ENCODE data around the gene KCNMA1. TPM values are rescaled to one million over a fixed set of nuclear protein-coding genes. Genes with fewer than 3 reads are reported as not detected.

The KCNMA1 gene
- total and polyA plus RNA-seq, 10 of the 15 experiments (the other 5 are each of a cell fraction or from before 2014, with no cell fraction given) = 8.5 to 77.0 (median 21.3) TPM

DNA sequence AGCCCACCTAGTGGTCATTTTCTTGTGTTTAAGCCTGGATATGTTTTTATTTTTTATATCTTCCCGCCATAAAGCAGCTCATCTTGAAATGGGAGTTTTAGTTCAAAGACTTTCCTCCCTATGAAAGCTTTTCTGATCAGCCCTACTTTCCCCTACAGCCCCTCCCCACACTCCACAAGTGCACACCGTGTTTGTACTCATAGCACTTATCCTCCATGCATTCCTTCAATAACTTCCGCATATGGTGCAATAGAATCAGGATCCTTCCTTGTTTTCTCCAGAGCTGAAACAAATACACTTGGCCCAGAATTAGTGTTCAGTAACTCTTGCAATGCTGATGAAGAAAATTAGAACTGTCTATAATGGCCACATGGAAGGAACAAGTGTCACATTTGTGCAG is 235.9 kb downstream of the KCNMA1 start (continued):
- TF ChIP-seq, protein P1, sequence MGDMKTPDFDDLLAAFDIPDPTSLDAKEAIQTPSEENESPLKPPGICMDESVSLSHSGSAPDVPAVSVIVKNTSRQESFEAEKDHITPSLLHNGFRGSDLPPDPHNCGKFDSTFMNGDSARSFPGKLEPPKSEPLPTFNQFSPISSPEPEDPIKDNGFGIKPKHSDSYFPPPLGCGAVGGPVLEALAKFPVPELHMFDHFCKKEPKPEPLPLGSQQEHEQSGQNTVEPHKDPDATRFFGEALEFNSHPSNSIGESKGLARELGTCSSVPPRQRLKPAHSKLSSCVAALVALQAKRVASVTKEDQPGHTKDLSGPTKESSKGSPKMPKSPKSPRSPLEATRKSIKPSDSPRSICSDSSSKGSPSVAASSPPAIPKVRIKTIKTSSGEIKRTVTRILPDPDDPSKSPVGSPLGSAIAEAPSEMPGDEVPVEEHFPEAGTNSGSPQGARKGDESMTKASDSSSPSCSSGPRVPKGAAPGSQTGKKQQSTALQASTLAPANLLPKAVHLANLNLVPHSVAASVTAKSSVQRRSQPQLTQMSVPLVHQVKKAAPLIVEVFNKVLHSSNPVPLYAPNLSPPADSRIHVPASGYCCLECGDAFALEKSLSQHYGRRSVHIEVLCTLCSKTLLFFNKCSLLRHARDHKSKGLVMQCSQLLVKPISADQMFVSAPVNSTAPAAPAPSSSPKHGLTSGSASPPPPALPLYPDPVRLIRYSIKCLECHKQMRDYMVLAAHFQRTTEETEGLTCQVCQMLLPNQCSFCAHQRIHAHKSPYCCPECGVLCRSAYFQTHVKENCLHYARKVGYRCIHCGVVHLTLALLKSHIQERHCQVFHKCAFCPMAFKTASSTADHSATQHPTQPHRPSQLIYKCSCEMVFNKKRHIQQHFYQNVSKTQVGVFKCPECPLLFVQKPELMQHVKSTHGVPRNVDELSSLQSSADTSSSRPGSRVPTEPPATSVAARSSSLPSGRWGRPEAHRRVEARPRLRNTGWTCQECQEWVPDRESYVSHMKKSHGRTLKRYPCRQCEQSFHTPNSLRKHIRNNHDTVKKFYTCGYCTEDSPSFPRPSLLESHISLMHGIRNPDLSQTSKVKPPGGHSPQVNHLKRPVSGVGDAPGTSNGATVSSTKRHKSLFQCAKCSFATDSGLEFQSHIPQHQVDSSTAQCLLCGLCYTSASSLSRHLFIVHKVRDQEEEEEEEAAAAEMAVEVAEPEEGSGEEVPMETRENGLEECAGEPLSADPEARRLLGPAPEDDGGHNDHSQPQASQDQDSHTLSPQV (IDR thresholded peaks at IDR 0.05) = no peak

DNA sequence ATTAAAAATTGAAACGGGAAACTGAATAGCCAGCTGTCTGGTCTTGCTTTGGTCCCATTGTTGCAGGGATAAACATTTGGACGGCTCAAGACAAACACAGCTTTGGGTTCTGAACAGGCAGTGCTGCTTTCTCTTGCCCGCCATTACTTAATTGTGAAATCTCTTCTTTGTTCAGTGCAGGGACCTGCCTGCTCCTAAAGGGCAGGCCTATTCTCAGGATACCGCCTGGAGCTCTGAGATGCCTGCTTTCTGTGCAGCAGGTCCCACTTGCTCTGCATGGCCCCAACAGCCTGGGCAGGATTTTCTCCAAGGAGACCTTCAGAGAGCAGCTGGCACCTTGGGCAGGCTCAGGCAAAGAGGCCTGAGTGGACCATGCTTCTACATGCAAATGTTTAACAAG is 237.6 kb downstream of the KCNMA1 start:
- Histone ChIP-seq H4K20me1 (ENCODE audit: control insufficient read depth, insufficient read depth) (no peaks in the 10 kb centered on the region), H3K36me3 (ENCODE audit: control insufficient read depth in 2 of 2, insufficient read depth in 2 of 2, low read length in 1 of 2) (no peaks in the 10 kb centered on the region; a peak in 1 of 4 replicates), H3K79me2 (ENCODE audit: control insufficient read depth, insufficient read depth, low read length) (no peaks in the 10 kb centered on the region), H2AFZ (ENCODE audit: control insufficient read depth, low read depth, low read length) (no peak overlapping the region), H3K27me3 (replicated peaks in 1 of 2; ENCODE audit: control insufficient read depth in 2 of 2, insufficient read depth in 2 of 2, low read length in 1 of 2) (no peaks in the 10 kb centered on the region), H3K4me1 (ENCODE audit: control insufficient read depth, insufficient read depth, low read length) (no peaks in the 10 kb centered on the region), H3K4me3 (no peak overlapping the region), H3K4me2 (ENCODE audit: control insufficient read depth, insufficient read depth) (no peak overlapping the region), H3K9me3 (replicated peaks; ENCODE audit: control insufficient read depth, insufficient read depth, low read length) (no peaks in the 10 kb centered on the region), H3K9ac (ENCODE audit: control insufficient read depth, insufficient read depth, low read length) (no peak overlapping the region), H3K27ac (ENCODE audit: control insufficient read depth, insufficient read depth) (no peak overlapping the region)
- FAIRE-seq = no peak
- no TSS peak for BruUV-seq (replicated peaks)
- ATAC-seq = no peak
- RAD21 ChIA-PET (ENCODE audit: unreplicated experiment) = interaction anchor here (0.7 to 1.2 kb wide), 2 partner anchors 29 to 241 kb away, joined by 3 to 4 read pairs; no protein-coding TSS in a partner anchor
- intact Hi-C loops (cut with micrococcal nuclease; ENCODE audit: unreplicated experiment) = no loop called here
- WGBS (ENCODE audit: insufficient coverage, insufficient replicate concordance, low lambda C conversion rate, missing lambda C conversion rate) = 21% methylated on average over 4 of the region's 4 CpGs
- no peak for DNase-seq (ENCODE audit: low read depth, low spot score)
- POLR2A ChIA-PET = no interaction called here
- in situ Hi-C loops (cut with MboI) = no loop called here
- TF ChIP-seq, protein P2, sequence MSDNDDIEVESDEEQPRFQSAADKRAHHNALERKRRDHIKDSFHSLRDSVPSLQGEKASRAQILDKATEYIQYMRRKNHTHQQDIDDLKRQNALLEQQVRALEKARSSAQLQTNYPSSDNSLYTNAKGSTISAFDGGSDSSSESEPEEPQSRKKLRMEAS (IDR thresholded peaks at IDR 0.05; ENCODE audit: low read depth, low read length) = no peak
- TF ChIP-seq SP1 (IDR thresholded peaks at IDR 0.05; ENCODE audit: low read depth, low read length) = no peak
- no peak for TF ChIP-seq ZZZ3 (IDR thresholded peaks at IDR 0.05; ENCODE audit: control insufficient read depth, insufficient read length, low read depth)
- no peak for TF ChIP-seq NFIC (IDR thresholded peaks at IDR 0.05; ENCODE audit: low read depth, low read length)
- TF ChIP-seq, protein P3, sequence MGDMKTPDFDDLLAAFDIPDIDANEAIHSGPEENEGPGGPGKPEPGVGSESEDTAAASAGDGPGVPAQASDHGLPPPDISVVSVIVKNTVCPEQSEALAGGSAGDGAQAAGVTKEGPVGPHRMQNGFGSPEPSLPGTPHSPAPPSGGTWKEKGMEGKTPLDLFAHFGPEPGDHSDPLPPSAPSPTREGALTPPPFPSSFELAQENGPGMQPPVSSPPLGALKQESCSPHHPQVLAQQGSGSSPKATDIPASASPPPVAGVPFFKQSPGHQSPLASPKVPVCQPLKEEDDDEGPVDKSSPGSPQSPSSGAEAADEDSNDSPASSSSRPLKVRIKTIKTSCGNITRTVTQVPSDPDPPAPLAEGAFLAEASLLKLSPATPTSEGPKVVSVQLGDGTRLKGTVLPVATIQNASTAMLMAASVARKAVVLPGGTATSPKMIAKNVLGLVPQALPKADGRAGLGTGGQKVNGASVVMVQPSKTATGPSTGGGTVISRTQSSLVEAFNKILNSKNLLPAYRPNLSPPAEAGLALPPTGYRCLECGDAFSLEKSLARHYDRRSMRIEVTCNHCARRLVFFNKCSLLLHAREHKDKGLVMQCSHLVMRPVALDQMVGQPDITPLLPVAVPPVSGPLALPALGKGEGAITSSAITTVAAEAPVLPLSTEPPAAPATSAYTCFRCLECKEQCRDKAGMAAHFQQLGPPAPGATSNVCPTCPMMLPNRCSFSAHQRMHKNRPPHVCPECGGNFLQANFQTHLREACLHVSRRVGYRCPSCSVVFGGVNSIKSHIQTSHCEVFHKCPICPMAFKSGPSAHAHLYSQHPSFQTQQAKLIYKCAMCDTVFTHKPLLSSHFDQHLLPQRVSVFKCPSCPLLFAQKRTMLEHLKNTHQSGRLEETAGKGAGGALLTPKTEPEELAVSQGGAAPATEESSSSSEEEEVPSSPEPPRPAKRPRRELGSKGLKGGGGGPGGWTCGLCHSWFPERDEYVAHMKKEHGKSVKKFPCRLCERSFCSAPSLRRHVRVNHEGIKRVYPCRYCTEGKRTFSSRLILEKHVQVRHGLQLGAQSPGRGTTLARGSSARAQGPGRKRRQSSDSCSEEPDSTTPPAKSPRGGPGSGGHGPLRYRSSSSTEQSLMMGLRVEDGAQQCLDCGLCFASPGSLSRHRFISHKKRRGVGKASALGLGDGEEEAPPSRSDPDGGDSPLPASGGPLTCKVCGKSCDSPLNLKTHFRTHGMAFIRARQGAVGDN (IDR thresholded peaks at IDR 0.05) = no peak
- TF ChIP-seq, protein P4, sequence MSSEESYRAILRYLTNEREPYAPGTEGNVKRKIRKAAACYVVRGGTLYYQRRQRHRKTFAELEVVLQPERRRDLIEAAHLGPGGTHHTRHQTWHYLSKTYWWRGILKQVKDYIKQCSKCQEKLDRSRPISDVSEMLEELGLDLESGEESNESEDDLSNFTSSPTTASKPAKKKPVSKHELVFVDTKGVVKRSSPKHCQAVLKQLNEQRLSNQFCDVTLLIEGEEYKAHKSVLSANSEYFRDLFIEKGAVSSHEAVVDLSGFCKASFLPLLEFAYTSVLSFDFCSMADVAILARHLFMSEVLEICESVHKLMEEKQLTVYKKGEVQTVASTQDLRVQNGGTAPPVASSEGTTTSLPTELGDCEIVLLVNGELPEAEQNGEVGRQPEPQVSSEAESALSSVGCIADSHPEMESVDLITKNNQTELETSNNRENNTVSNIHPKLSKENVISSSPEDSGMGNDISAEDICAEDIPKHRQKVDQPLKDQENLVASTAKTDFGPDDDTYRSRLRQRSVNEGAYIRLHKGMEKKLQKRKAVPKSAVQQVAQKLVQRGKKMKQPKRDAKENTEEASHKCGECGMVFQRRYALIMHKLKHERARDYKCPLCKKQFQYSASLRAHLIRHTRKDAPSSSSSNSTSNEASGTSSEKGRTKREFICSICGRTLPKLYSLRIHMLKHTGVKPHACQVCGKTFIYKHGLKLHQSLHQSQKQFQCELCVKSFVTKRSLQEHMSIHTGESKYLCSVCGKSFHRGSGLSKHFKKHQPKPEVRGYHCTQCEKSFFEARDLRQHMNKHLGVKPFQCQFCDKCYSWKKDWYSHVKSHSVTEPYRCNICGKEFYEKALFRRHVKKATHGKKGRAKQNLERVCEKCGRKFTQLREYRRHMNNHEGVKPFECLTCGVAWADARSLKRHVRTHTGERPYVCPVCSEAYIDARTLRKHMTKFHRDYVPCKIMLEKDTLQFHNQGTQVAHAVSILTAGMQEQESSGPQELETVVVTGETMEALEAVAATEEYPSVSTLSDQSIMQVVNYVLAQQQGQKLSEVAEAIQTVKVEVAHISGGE (CRISPR knock-in tag; IDR thresholded peaks at IDR 0.05) = no peak
- TF ChIP-seq JUNB (IDR thresholded peaks at IDR 0.05) = no peak
- TF ChIP-seq SREBF1 (IDR thresholded peaks at IDR 0.05; ENCODE audit: low read length) = no peak
- CTCF ChIA-PET = interaction anchor here (0.6 to 2.8 kb wide), 4 partner anchors 8 to 226 kb away, joined by 3 to 18 read pairs (median 4); no protein-coding TSS in a partner anchor
- SMC1A ChIA-PET (ENCODE audit: uncharacterized antibody, unreplicated experiment) = interaction anchor here (1.7 kb wide), 1 partner anchor 241 kb away, joined by 4 read pairs; no protein-coding TSS in a partner anchor
